ENCODE measurements around the gene BCR. TPM values are rescaled to one million over a fixed set of nuclear protein-coding genes. Genes with fewer than 3 reads are reported as not detected.

Gene BCR
- total and polyA plus RNA-seq, 12 donors = 18.7 to 64.3 (median 42.4) TPM

- no peak for TF ChIP-seq CTCF (IDR thresholded peaks at IDR 0.05)
- TF ChIP-seq POLR2A (IDR thresholded peaks at IDR 0.05) = no peak
- Histone ChIP-seq H3K27ac (no peak overlapping the region), H3K9me3 (replicated peaks in 1 of 3) (no peaks in the 10 kb centered on the region), H3K4me1 (replicated peaks in 1 of 2) (peaks cover 0 to 11% of the 10 kb centered on the region in 2 donors), H3K27me3 (no peaks in the 10 kb centered on the region), H3K4me3 (no peak overlapping the region), H3K36me3 (replicated peaks in 1 of 2) (peaks cover 0 to 47% of the 10 kb centered on the region in 2 donors)
- DNase-seq = no peak
- intact Hi-C loops (cut with DNase I) = no loop called here
- WGBS, 4 donors = 92 to 96% (median 94%) methylated on average over 14 of the region's 14 CpGs
These were observed 113.4 kb downstream of the BCR start for GRCh38 chr22:23293720-23294119.

GRCh38 chr22:23294221-23294620, 113.9 kb downstream of the BCR start:
- Histone ChIP-seq H3K4me3 (no peak overlapping the region), H3K36me3 (replicated peaks in 1 of 2) (peaks cover 0 to 44% of the 10 kb centered on the region in 2 donors), H3K4me1 (replicated peaks in 1 of 2) (peaks cover 0 to 11% of the 10 kb centered on the region in 2 donors), H3K27me3 (no peaks in the 10 kb centered on the region), H3K27ac (no peak overlapping the region), H3K9me3 (replicated peaks in 1 of 3) (no peaks in the 10 kb centered on the region)
- DNase-seq = no peak
- TF ChIP-seq CTCF (IDR thresholded peaks at IDR 0.05) (no peak), POLR2A (IDR thresholded peaks at IDR 0.05) (no peak)
- intact Hi-C loops (cut with DNase I) = no loop called here
- WGBS, 4 donors = 91 to 97% (median 94%) methylated on average over 11 of the region's 11 CpGs

GRCh38 chr22:23300476-23300875, 120.2 kb downstream of the BCR start:
- Histone ChIP-seq H3K36me3 (replicated peaks in 1 of 2) (peaks cover 0 to 10% of the 10 kb centered on the region in 2 donors), H3K27me3 (no peaks in the 10 kb centered on the region), H3K27ac (no peak overlapping the region), H3K4me3 (no peak overlapping the region), H3K9me3 (replicated peaks in 1 of 3) (no peaks in the 10 kb centered on the region), H3K4me1 (replicated peaks in 1 of 2) (peaks cover 0 to 10% of the 10 kb centered on the region in 2 donors)
- 89 to 93% (median 91%) methylated on average over 4 to 6 of the region's 6 CpGs for WGBS, 4 donors
- no peak for DNase-seq
- TF ChIP-seq POLR2A (IDR thresholded peaks at IDR 0.05) (no peak), CTCF (IDR thresholded peaks at IDR 0.05) (no peak)
- intact Hi-C loops (cut with DNase I) = loop anchor here in 1 of 2 donors (10.0 kb wide), 1 partner anchor 234 kb away; no protein-coding TSS in a partner anchor

GRCh38 chr22:23301591-23301990, 121.3 kb downstream of the BCR start:
- H3K9me3 ChIP-seq (replicated peaks in 1 of 3) = no peaks in the 10 kb centered on the region
- H3K4me1 ChIP-seq (replicated peaks in 1 of 2) = peaks cover 4 to 21% of the 10 kb centered on the region in 2 donors
- intact Hi-C loops (cut with DNase I) = loop anchor here in 1 of 2 donors (10.0 kb wide), 1 partner anchor 233 kb away; no protein-coding TSS in a partner anchor
- no peak overlapping the region for H3K4me3 ChIP-seq
- H3K27me3 ChIP-seq = no peaks in the 10 kb centered on the region
- no peak overlapping the region for H3K27ac ChIP-seq
- WGBS, 4 donors = 84 to 95% (median 93%) methylated on average over 2 to 7 of the region's 7 CpGs
- peaks cover 0 to 4% of the 10 kb centered on the region in 2 donors for H3K36me3 ChIP-seq (replicated peaks in 1 of 2)
- no peak for TF ChIP-seq CTCF (IDR thresholded peaks at IDR 0.05)
- no peak for TF ChIP-seq POLR2A (IDR thresholded peaks at IDR 0.05)
- DNase-seq = no peak
